ENCODE data around the gene IL12A.

The IL12A gene

DNA sequence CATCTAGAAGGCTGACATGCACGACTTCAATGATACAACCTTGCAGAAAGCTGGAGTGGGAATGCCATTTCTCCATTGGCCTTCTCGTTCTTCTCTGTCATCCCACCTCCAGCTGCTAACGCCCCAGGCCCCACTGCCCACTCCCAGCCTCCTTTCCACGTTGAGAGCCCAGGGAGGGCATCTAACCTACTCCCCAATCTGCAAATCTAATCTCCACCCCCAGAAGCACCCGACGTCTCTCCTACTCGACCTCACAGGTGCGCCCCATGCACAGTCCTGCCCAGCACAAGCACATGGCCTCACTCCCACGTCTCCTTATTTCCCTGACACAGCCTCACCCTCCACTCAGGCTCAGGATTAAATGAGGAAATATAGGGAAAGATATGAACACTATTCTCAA is 33.4 kb downstream of the IL12A start:
- no peak overlapping the region for H3K4me2 ChIP-seq
- H3K27ac ChIP-seq = no peak overlapping the region
- H3K4me1 ChIP-seq = no peaks in the 10 kb centered on the region
- no peaks in the 10 kb centered on the region for H3K9me3 ChIP-seq
- H3K4me3 ChIP-seq = no peak overlapping the region
- no peak overlapping the region for H3K9ac ChIP-seq
- no peak for TF ChIP-seq Cebpa-rat (IDR thresholded peaks at IDR 0.05)
- no peaks in the 10 kb centered on the region for H3K27me3 ChIP-seq
- H4K20me1 ChIP-seq = no peaks in the 10 kb centered on the region
- no peaks in the 10 kb centered on the region for H3K36me3 ChIP-seq

GRCh38 chr3:160023476-160023875 is 34.8 kb downstream of the IL12A start:
- no peak for TF ChIP-seq Cebpa-rat (IDR thresholded peaks at IDR 0.05)
- Histone ChIP-seq H3K4me2 (no peak overlapping the region), H3K9me3 (no peaks in the 10 kb centered on the region), H3K36me3 (no peaks in the 10 kb centered on the region), H3K27ac (no peak overlapping the region), H3K4me1 (no peaks in the 10 kb centered on the region), H3K27me3 (no peaks in the 10 kb centered on the region), H3K9ac (no peak overlapping the region), H4K20me1 (no peaks in the 10 kb centered on the region), H3K4me3 (no peak overlapping the region)

DNA sequence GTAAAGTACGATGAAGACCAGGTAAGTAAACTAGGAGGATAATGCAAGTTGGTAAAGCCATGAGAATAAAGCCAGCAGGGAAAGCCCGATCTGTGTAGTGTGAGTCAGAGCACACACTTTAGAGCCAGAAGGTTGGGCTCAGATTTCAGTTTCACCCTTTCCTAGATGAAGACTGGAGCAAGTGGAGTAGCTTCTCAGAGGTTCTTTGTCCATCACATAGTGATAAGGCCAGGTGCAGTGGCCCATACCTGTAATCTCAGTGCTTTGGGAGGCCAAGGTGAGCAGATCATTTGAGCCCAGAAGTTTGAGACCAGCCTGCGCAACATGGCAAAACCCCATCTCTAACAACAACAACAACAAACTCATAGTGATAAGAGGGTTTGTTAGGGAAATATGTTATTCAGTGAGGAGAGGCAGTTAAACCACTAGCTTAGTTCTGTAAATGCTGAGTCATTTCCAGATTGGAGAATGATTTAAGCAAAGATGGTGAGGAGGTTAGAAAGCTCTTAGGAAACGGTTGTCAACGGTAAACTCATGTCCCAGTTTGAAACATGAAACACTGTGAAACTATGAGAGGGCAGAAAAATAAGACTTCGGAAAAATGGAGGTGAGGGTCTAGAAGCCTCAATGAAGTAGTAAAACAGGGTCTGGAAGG is 39.0 kb downstream of the IL12A start:
- no peak overlapping the region for H3K27ac ChIP-seq
- no peaks in the 10 kb centered on the region for H3K9me3 ChIP-seq
- H3K4me2 ChIP-seq = no peak overlapping the region
- no peaks in the 10 kb centered on the region for H3K4me1 ChIP-seq
- no peaks in the 10 kb centered on the region for H4K20me1 ChIP-seq
- H3K36me3 ChIP-seq = no peaks in the 10 kb centered on the region
- H3K27me3 ChIP-seq = no peaks in the 10 kb centered on the region
- H3K4me3 ChIP-seq = no peak overlapping the region
- H3K9ac ChIP-seq = no peak overlapping the region
- TF ChIP-seq Cebpa-rat (IDR thresholded peaks at IDR 0.05) = no peak

DNA sequence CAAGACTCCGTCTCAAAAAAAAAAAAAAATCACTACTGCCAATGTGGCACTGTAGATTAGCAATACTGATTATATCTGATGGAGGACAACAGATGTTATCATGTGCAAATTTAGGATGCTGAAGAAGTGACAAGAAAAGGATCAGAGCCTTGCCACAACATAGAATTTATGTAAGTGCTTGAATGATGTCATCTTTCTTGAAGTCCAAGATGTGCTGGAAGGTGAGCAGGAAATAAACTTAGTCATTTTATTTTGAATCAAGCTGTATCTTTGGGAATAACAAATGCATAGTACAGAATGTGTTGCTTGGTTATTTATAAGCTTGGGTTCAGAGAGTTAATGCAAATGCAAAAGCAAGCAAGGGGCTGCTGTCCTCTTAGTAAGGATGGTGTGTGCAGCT is 47.1 kb downstream of the IL12A start:
- no peak for TF ChIP-seq Cebpa-rat (IDR thresholded peaks at IDR 0.05)
- H3K27ac ChIP-seq = no peak overlapping the region

DNA sequence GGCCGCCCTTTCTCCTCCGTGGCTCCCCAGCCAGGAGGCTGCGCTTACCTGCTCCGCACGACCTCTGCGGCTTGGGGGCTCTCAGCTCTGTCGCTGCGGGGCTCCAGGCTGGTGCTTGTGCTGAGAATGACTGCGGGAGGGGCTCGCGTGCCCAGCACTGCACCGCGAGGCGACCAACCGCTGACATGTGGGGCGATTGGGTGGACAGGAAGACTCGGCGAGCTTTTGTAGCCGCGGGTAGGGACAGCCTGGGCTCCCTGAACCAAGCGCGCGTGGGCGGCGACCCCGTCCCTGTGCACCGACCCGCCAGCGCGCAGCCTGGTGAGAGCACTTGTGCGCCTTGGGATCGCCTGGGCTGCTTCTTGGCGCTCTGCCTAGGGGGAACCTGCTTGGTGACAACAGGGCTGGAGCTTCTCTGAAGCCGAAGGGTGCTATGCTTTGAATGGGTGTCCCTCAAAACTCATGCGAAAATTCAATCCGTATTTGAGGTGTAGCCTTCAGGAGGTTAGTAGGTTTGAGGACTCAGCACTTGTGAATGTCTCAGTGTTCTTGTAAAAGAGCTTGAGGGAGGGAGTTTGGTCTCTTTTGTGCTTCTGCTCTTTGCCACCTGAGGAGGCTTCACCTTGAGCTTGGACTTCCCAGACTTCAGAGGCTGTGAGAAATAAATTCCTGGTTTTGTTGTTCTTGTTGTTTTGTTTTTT is 50.4 kb downstream of the IL12A start:
- H3K4me2 ChIP-seq = no peak overlapping the region
- H3K36me3 ChIP-seq = 0 out of 2 replicates have a peak, but pooled peaks cover 3% of the 10 kb centered on the region
- H3K27me3 ChIP-seq = no peaks in the 10 kb centered on the region
- no peak for TF ChIP-seq Cebpa-rat (IDR thresholded peaks at IDR 0.05)
- no peak overlapping the region for H3K4me3 ChIP-seq
- H4K20me1 ChIP-seq = no peaks in the 10 kb centered on the region
- H3K4me1 ChIP-seq = no peaks in the 10 kb centered on the region
- H3K9me3 ChIP-seq = peaks cover 23% of the 10 kb centered on the region
- no peak overlapping the region for H3K27ac ChIP-seq
- no peak overlapping the region for H3K9ac ChIP-seq

More for the DNA sequence above, 47.1 kb downstream of the IL12A start:
- H3K27me3 ChIP-seq = no peaks in the 10 kb centered on the region
- no peaks in the 10 kb centered on the region for H4K20me1 ChIP-seq
- no peaks in the 10 kb centered on the region for H3K36me3 ChIP-seq
- H3K4me3 ChIP-seq = no peak overlapping the region
- no peaks in the 10 kb centered on the region for H3K9me3 ChIP-seq
- H3K9ac ChIP-seq = no peak overlapping the region
- no peak overlapping the region for H3K4me2 ChIP-seq
- H3K4me1 ChIP-seq = no peaks in the 10 kb centered on the region

GRCh38 chr3:160040181-160040580 is 51.5 kb downstream of the IL12A start:
- no peaks in the 10 kb centered on the region for H4K20me1 ChIP-seq
- no peak for TF ChIP-seq Cebpa-rat (IDR thresholded peaks at IDR 0.05)
- H3K4me1 ChIP-seq = no peaks in the 10 kb centered on the region
- no peak overlapping the region for H3K9ac ChIP-seq
- H3K27ac ChIP-seq = no peak overlapping the region
- no peak overlapping the region for H3K4me2 ChIP-seq
- H3K4me3 ChIP-seq = no peak overlapping the region
- H3K9me3 ChIP-seq = peaks cover 23% of the 10 kb centered on the region
- 0 out of 2 replicates have a peak, but pooled peaks cover 3% of the 10 kb centered on the region for H3K36me3 ChIP-seq
- no peaks in the 10 kb centered on the region for H3K27me3 ChIP-seq

- no peaks in the 10 kb centered on the region for H3K27me3 ChIP-seq
- no peak overlapping the region for H3K4me3 ChIP-seq
- H3K27ac ChIP-seq = no peak overlapping the region
- peaks cover 23% of the 10 kb centered on the region for H3K9me3 ChIP-seq
- H3K9ac ChIP-seq = no peak overlapping the region
- H3K4me1 ChIP-seq = no peaks in the 10 kb centered on the region
- H3K4me2 ChIP-seq = no peak overlapping the region
- no peak for TF ChIP-seq Cebpa-rat (IDR thresholded peaks at IDR 0.05)
- H4K20me1 ChIP-seq = no peaks in the 10 kb centered on the region
- 0 out of 2 replicates have a peak, but pooled peaks cover 3% of the 10 kb centered on the region for H3K36me3 ChIP-seq
Measured at GRCh38 chr3:160041465-160041864, 52.8 kb downstream of the IL12A start.

DNA sequence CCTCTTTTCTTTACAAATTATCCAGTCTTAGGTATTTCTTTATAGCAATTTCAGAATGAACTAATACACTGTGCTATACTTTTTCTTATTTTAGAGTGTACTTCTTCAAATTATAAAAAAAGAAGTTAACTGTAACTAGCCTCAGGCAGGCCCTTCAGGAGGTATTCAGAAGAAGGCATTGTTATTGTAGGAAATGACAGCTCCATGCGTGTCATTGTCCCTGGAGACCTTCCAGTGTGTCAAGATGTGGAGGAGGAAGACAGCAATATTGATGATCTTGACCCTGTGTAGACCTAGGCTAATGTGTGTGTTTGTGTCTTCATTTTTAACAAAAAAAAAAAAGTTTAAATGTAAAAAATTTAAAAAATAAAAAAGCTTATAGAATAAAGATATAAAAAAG is 55.5 kb downstream of the IL12A start:
- Histone ChIP-seq H3K27me3 (no peaks in the 10 kb centered on the region), H3K4me2 (no peak overlapping the region), H3K27ac (no peak overlapping the region), H3K4me3 (no peak overlapping the region), H3K4me1 (no peaks in the 10 kb centered on the region), H4K20me1 (no peaks in the 10 kb centered on the region), H3K36me3 (0 out of 2 replicates have a peak, but pooled peaks cover 3% of the 10 kb centered on the region), H3K9me3 (peaks cover 23% of the 10 kb centered on the region), H3K9ac (no peak overlapping the region)
- TF ChIP-seq Cebpa-rat (IDR thresholded peaks at IDR 0.05) = no peak
